ENCODE results near the gene LRRIQ3. TPM values are rescaled to one million over a fixed set of nuclear protein-coding genes. Genes with fewer than 3 reads are reported as not detected.

Gene LRRIQ3
- total RNA-seq, 4 donors from 2014 or later: 0.63 to 1.6 (median 1.1) TPM

DNA sequence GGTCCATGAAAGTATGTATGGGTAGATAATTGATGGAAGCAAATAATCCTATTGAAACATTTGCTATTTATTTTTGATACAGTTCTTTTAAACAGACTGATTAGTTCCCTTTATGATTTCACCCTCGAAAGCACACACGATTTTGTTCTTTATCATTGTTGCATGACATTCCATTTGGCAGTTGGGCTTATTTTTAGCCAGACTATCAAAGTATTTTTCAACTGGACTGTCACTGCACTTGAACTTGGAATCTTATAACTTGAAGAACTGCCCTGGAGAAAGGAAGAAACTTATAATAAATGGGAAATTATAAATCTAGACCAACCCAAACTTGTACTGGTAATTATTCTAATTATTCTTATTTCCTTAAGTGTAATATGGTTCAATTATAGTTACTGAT is 37.2 kb upstream of the LRRIQ3 start, which contains the start of gene TNNI3K:
Gene TNNI3K (plus strand): TSS at position 235 of the 400 bp plus-strand sequence. CDS start 65 bp downstream, at position 300.
- DNase-seq (ENCODE audit: low spot score) (no peak), ATAC-seq (ENCODE audit: low FRiP score) (no peak)
- no peak for TF ChIP-seq CTCF (IDR thresholded peaks at IDR 0.05)

- no peak for ATAC-seq (ENCODE audit: low FRiP score)
- no peak for TF ChIP-seq CTCF (IDR thresholded peaks at IDR 0.05)
- no peak for DNase-seq (ENCODE audit: low spot score)
These were observed 25.5 kb upstream of the LRRIQ3 start for GRCh38 chr1:74223453-74223852.

GRCh38 chr1:74222701-74223100 is 24.7 kb upstream of the LRRIQ3 start:
- no peak for TF ChIP-seq CTCF (IDR thresholded peaks at IDR 0.05)
- DNase-seq (ENCODE audit: low spot score) (no peak), ATAC-seq (ENCODE audit: low FRiP score) (no peak)

GRCh38 chr1:74215229-74215628 is 17.3 kb upstream of the LRRIQ3 start:
- ATAC-seq (ENCODE audit: low FRiP score): no peak
- no peak for DNase-seq (ENCODE audit: low spot score)
- no peak for TF ChIP-seq CTCF (IDR thresholded peaks at IDR 0.05)

DNA sequence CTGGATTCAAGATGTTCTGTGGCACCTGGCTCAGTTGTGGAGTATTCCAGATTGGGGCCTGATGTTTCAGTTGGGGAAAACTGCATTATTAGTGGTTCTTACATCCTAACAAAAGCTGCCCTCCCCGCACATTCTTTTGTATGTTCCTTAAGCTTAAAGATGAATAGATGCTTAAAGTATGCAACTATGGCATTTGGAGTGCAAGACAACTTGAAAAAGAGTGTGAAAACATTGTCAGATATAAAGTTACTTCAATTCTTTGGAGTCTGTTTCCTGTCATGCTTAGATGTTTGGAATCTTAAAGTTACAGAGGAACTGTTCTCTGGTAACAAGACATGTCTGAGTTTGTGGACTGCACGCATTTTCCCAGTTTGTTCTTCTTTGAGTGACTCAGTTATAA is 7.3 kb upstream of the LRRIQ3 start:
- ATAC-seq (ENCODE audit: low FRiP score): no peak
- no peak for TF ChIP-seq CTCF (IDR thresholded peaks at IDR 0.05)
- DNase-seq (ENCODE audit: low spot score): no peak

DNA sequence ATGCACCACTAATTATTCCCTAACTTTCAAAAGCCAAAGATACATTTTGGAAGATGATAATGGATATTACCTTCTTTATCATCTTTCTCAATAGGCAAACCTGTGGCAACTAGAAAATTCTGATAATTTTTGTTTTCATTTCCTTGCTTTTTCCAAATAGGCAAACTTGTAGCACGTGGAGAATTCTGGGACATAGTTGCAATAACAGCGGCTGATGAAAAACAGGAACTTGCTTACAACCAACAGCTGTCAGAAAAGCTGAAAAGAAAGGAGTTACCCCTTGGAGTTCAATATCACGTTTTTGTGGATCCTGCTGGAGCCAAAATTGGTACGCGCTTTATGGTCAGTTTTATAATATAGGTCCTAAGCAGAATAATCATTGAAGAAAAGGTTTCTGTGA is 1.5 kb upstream of the LRRIQ3 start:
- ATAC-seq (ENCODE audit: low FRiP score) (no peak), DNase-seq (ENCODE audit: low spot score) (no peak)
- TF ChIP-seq CTCF (IDR thresholded peaks at IDR 0.05): no peak

DNA sequence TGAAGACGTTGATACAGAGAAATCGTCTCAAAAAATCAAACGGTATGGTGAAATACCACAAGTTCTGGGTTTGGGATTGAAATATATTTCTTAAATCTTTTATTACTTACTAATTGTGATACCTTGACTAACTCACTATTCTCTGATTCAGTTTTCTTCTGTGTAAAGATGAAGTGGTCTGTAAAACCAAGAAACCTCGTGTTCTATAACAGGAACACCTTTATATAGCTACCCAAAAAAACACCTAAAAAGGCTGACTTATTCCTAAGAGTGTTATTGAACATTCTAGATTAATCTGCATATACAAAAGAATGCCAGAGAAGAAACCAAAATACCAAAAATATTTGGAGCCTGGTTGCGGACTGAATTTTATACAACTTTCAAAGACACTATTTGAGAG is 721 bp downstream of the LRRIQ3 start:
- ATAC-seq (ENCODE audit: low FRiP score): no peak
- TF ChIP-seq CTCF (IDR thresholded peaks at IDR 0.05): no peak
- no peak for DNase-seq (ENCODE audit: low spot score)

Measured in omental fat pad (tissue), 4 donors.